ENCODE measurements around the gene NFE2.
A peak's percentile ranks its signal among the peaks of the same experiment; 100 is the strongest.
"Not testable (repeated sequence)": the region's sequence is repeated elsewhere in the genome, so short reads cannot be mapped to it uniquely, and the experiment has no call there.

The NFE2 gene

GRCh38 chr12:54281261-54281638, 19.6 kb downstream of the NFE2 start:
- not testable (repeated sequence) for DNase-seq

GRCh38 chr12:54280468-54281260, 20.2 kb downstream of the NFE2 start, which contains the start of gene HNRNPA1:
TSS of gene HNRNPA1 (plus strand) at chr12:54280726. CDS start at chr12:54280808, 82 bp downstream.
- peak; percentile 100 for DNase-seq

- peak; percentile 100 for DNase-seq
Measured at GRCh38 chr12:54279632-54280467, 21.0 kb downstream of the NFE2 start, which contains the start of gene CBX5. TSS of gene CBX5 (minus strand) at chr12:54280122. CDS start at chr12:54257650, 22,472 bp downstream.

GRCh38 chr12:54279227-54279631, 21.6 kb downstream of the NFE2 start:
- no peak for DNase-seq

- peak; percentile 21 for DNase-seq
Measured at GRCh38 chr12:54277823-54278276, 23.0 kb downstream of the NFE2 start.

- DNase-seq, result peak; percentile 1
Measured at GRCh38 chr12:54276368-54276767, 24.4 kb downstream of the NFE2 start.

GRCh38 chr12:54273981-54274380, 26.8 kb downstream of the NFE2 start:
- DNase-seq, result peak; percentile 1

GRCh38 chr12:54272214-54272613, 28.6 kb downstream of the NFE2 start:
- peak; percentile 1 for DNase-seq

- DNase-seq, result no peak
Measured at GRCh38 chr12:54270345-54270744, 30.5 kb downstream of the NFE2 start.

GRCh38 chr12:54266852-54267251, 34.0 kb downstream of the NFE2 start:
- no peak for DNase-seq

GRCh38 chr12:54265364-54265812, 35.4 kb downstream of the NFE2 start:
- no peak for DNase-seq

GRCh38 chr12:54262403-54262925, 38.4 kb downstream of the NFE2 start:
- peak; percentile 51 for DNase-seq

- no peak for DNase-seq
Measured at GRCh38 chr12:54261815-54262402, 38.9 kb downstream of the NFE2 start.

- peak; percentile 81 for DNase-seq
Measured at GRCh38 chr12:54259194-54260011, 41.4 kb downstream of the NFE2 start.

- DNase-seq, result no peak
Measured at GRCh38 chr12:54258201-54258681, 42.6 kb downstream of the NFE2 start.

- DNase-seq, result no peak
Measured at GRCh38 chr12:54257332-54257731, 43.5 kb downstream of the NFE2 start.

GRCh38 chr12:54253240-54253639, 47.6 kb downstream of the NFE2 start:
- no peak for DNase-seq

GRCh38 chr12:54251667-54252284, 49.0 kb downstream of the NFE2 start:
- DNase-seq, result peak; percentile 77

GRCh38 chr12:54249489-54249888, 51.3 kb downstream of the NFE2 start:
- no peak for DNase-seq

GRCh38 chr12:54246011-54246641, 54.7 kb downstream of the NFE2 start:
- DNase-seq, result no peak
